HG03108 (cell line): ENCODE data around the gene ST8SIA5.
"Not testable (repeated sequence)": the region's sequence is repeated elsewhere in the genome, so short reads cannot be mapped to it uniquely, and the experiment has no call there.

Experiments used
- ATAC-seq: cut with Tn5 transposase; IDR thresholded peaks from one replicate; pipeline ENCODE4 v1.9.1; 2021; ENCODE audit warnings: moderate library complexity; ENCODE audit not compliant: unreplicated experiment

The ST8SIA5 gene

GRCh38 chr18:46756559-46757201, at the start of gene ST8SIA5:
Gene ST8SIA5, minus strand, starts transcription at chr18:46757053. Its CDS starts 545 bp downstream, at chr18:46756508.
- no peak for ATAC-seq

- ATAC-seq = not testable (repeated sequence)
Observed at GRCh38 chr18:46795945-46796344, 39.1 kb upstream of the ST8SIA5 start.

GRCh38 chr18:46794607-46795006, 37.8 kb upstream of the ST8SIA5 start:
- no peak for ATAC-seq

- ATAC-seq = no peak
Observed at GRCh38 chr18:46793565-46793964, 36.7 kb upstream of the ST8SIA5 start.

GRCh38 chr18:46789088-46789487, 32.2 kb upstream of the ST8SIA5 start:
- ATAC-seq = no peak

- ATAC-seq = no peak
Observed at GRCh38 chr18:46787674-46788073, 30.8 kb upstream of the ST8SIA5 start.

- no peak for ATAC-seq
Observed at GRCh38 chr18:46772357-46772756, 15.5 kb upstream of the ST8SIA5 start.

GRCh38 chr18:46771141-46771540, 14.3 kb upstream of the ST8SIA5 start:
- ATAC-seq = no peak

- no peak for ATAC-seq
Observed at GRCh38 chr18:46770708-46771107, 13.9 kb upstream of the ST8SIA5 start.

GRCh38 chr18:46768166-46768921, 11.5 kb upstream of the ST8SIA5 start:
- no peak for ATAC-seq

- no peak for ATAC-seq
Observed at GRCh38 chr18:46767217-46767616, 10.4 kb upstream of the ST8SIA5 start.

- ATAC-seq = no peak
Observed at GRCh38 chr18:46764586-46764985, 7.7 kb upstream of the ST8SIA5 start.

GRCh38 chr18:46761059-46761769, 4.4 kb upstream of the ST8SIA5 start:
- no peak for ATAC-seq

GRCh38 chr18:46759890-46760289, 3.0 kb upstream of the ST8SIA5 start:
- no peak for ATAC-seq

- ATAC-seq = no peak
Observed at GRCh38 chr18:46756025-46756558, 761 bp downstream of the ST8SIA5 start.

- no peak for ATAC-seq
Observed at GRCh38 chr18:46755315-46756024, 1.4 kb downstream of the ST8SIA5 start.

GRCh38 chr18:46754661-46755292, 2.1 kb downstream of the ST8SIA5 start:
- no peak for ATAC-seq

- ATAC-seq = no peak
Observed at GRCh38 chr18:46754188-46754587, 2.7 kb downstream of the ST8SIA5 start.

- no peak for ATAC-seq
Observed at GRCh38 chr18:46751882-46752281, 5.0 kb downstream of the ST8SIA5 start.

- no peak for ATAC-seq
Observed at GRCh38 chr18:46750626-46751025, 6.2 kb downstream of the ST8SIA5 start.
